DMS79 (cell line): ENCODE measurements around the gene YTHDF1.
"Not testable (repeated sequence)": the region's sequence is repeated elsewhere in the genome, so short reads cannot be mapped to it uniquely, and the experiment has no call there.

ENCODE experiments used
- DNase-seq: peaks from one replicate; lab custom pipeline; 2025; lab: John Stamatoyannopoulos, UW

YTHDF1 gene

GRCh38 chr20:63169681-63170080 lies 46.2 kb downstream of the YTHDF1 start:
- no peak for DNase-seq

DNA sequence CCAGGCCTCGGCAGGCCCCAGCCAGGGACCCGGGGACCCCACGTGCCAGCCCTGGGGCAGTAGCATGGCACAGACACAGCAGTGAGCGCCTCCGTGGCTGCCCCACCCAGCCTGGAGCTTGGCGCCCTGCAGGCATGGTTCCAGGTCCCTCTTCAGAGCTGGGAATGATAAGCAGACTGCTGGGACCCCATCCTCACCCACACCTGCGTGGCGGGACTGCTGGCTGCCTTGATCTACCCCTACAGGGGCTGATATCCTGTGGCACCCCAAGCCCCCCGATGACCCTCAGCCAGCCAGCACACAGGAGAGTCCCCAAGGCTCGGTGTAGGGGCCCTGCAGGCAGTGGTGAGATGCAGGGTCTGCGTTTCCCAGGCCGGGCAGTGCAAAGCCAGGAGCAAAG lies 47.1 kb downstream of the YTHDF1 start:
- no peak for DNase-seq

DNA sequence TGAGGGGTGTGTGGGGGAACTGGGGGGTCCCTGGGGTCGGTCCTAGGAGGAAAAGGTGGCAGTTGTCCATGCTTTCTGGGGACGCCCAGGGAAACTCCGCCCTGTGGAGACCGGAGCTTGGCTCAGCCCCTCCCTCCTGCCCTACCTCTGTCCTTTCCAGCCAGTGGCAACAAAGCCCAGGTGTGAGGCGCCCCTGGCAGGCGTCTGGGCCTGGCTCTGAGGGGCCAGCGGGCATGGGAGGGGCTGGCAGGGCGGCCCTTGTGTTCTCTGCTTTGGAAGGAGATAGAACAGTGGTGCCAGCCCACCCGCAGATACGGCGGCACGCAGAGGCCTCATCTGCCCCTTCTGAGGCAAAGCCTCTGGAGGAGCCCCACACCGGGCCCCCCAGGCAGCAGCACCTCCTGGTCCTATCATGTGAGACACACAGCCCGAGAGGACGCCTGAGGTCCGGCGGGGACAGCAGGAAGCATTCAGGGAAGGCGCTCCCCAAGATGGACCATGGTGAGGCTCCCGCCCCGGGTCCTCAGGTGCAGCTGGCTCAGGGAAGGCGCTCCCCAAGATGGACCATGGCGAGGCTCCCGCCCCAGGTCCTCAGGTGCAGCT lies 47.9 kb downstream of the YTHDF1 start:
- no peak for DNase-seq

DNA sequence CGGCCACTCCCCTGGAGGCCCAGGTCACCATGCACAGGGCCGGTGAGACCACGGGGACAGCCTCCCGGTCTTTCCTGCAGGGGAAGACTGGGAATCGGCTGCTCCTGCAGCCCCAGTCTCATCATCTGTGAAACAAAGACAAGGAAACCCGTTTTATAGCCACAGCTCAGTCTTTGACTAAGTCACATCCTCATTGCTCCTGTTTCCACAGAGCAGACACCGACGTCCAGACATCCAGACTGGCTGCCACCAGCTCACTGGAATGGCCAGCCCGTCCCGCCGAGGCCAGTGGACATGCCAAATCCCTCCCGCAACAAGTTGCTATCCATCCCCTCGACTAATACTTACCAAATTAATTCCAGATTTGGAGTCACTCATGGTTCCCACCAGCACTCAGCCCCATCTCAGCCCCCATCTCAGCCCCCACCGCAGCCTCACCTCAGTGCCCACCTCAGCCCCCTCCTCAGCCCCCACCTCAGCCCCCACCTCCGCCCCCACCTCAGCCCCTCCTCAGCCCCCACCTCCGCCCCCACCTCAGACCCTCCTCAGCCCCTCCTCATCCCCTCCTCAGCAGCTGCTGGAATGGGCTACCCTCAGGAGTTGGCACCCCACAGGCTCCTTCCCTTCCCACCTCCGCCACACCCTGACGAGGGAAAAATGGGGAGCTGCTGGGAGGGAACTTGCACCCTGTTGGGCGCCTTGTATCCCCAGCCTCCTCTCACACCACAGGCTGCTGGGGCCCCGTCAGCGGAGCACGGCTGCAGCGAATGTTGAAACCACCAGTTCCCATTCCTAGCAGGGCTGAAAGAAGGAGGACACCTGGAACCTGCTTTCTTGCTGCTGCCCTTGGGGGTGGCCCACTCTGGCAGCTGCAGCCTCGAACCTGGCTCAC lies 48.7 kb downstream of the YTHDF1 start:
- no peak for DNase-seq

DNA sequence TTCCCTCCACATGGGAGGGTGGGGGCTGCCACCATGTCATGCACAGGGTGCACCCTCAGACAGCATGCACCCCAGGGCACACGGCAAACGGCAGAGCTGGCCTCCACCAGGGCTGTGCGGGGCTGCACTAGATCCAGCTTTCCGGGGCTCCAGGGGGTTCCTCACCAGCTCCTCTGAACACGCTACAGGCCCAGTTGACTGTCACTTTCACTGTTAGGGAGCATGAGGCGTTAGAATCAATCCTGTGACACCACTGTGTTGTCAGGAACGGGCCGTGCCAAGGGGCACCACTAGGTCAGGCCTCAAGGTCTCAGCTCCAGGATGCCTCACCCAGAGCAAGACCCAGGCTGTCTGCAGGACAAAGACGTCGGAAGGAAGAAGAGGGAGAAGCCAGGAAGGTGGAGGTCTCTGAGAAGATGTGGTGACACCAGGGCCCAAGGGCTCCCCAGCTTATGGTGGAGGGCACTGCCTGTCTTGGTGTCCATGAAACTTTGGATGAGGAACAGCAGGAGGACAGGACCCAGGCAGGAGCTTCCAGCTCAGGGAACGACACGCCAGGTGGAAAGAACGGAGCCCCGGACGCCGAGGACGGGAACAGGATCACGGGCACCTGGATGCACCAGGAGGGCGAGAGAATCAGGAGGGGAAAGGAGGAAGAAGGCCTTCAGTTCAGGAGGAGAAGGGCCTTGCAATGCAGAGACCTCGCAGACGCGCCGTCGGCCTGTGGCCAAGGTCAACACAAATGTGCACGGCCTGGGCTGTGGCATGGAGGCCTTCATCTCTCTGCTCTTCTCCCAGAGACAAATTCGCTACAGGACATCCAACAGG lies 49.5 kb downstream of the YTHDF1 start:
- DNase-seq: no peak

GRCh38 chr20:63165356-63166192 lies 50.4 kb downstream of the YTHDF1 start:
- no peak for DNase-seq

- DNase-seq: no peak
These were observed 51.2 kb downstream of the YTHDF1 start for GRCh38 chr20:63164484-63165355.

GRCh38 chr20:63163596-63164483 lies 52.1 kb downstream of the YTHDF1 start:
- DNase-seq: no peak

- no peak for DNase-seq
These were observed 52.8 kb downstream of the YTHDF1 start for GRCh38 chr20:63163171-63163570.

DNA sequence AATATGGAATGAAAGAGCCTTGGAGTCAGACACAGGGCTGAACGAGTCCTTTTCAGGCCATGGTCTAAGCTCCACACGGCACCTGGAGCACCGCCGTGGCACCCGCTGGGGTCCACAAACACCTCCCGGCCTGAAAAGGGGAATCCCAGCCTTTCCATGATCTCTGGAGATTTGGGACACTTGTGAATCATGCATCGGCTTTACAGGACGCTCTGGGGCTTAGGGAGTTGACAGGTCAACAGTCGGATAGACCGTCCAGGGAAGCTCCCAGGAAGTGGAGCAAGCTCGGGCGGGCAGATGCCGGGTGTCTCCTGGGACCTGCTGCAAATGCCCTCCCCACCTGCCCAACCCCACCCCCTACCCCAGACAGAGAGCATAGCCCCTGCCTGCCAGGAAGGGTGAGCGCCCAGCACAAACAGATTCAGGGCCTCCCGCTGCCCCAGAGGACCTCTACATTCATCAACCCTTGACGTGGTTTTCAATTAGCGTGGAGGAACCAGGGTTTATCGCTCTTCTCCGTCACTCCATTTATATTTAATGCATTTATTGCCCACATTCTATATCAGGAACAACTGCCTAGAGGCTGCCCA lies 53.6 kb downstream of the YTHDF1 start:
- no peak for DNase-seq

DNA sequence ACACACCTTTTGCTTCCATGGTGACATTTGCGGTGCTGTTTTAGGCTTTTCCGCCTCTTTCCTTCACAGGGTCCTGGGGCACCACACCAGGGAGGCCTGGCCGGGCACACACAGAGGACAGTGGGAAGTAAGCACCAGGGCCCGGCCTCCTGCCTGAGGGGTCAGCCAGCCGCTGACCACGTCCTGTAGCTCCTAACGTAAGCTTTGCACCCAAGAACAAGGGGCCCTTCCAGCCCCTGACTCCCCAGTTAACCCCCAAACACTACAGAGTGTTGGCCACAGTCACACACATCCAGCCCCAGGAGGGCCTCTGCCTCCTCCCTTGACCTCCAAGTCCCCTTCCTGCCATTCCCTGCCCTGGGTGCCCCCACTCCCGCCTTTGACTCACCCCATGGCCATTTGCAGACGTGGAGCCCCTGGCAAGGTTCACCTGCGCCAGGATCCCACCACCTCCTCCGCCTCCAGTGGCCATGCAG lies 54.7 kb downstream of the YTHDF1 start:
- no peak for DNase-seq

GRCh38 chr20:63160641-63161175 lies 55.2 kb downstream of the YTHDF1 start:
- DNase-seq: no peak

- no peak for DNase-seq
These were observed 55.9 kb downstream of the YTHDF1 start for GRCh38 chr20:63159826-63160640.

GRCh38 chr20:63159251-63159650 lies 56.7 kb downstream of the YTHDF1 start:
- not testable (repeated sequence) for DNase-seq

GRCh38 chr20:63158845-63159244 lies 57.1 kb downstream of the YTHDF1 start:
- DNase-seq: no peak

- DNase-seq: no peak
These were observed 57.6 kb downstream of the YTHDF1 start for GRCh38 chr20:63158352-63158751.

DNA sequence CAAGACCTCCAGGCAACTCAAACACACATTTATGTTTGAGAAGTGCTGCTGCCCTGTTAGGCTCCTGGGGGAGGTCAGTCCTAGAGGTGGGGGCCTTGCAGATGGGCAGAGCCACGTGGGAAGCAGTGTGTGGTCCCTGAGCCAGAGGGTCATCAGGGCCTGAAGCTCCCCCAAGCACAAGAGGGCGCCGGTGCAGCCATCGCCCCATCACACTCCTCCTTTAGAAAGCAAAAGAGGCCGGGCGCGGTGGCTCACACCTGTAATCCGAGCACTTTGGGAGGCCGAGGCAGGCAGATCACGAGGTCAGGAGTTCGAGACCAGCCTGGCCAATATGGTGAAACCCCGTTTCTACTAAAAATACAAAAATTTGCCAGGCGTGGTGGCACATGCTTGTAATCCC lies 58.5 kb downstream of the YTHDF1 start:
- DNase-seq: not testable (repeated sequence)

DNA sequence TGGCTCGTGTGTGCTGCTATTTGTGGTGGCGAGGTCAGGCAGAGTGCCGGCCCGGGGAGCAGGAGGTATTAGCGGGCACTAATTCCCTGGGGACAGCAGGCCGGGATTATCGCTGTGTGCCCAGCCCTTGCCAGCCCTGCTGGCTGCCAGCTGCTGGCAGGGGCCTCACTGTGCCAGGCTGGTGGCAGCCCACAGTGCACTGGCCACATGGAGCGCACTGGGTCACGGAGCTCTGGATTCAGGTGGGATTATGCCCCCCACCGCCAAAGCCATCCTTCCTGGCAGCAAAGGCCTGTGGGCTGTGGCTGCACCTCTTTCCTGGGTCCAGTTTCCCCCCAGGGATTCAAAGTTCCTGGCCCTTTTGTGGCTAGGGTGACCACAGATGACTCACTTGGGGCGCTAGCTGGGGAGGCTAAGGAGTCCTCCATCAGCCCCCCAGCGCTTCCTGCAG lies 59.7 kb downstream of the YTHDF1 start:
- no peak for DNase-seq
